ENCODE results near the gene VIT.
"Not testable (repeated sequence)": the region's sequence is repeated elsewhere in the genome, so short reads cannot be mapped to it uniquely, and the experiment has no call there.

The VIT gene

GRCh38 chr2:36678856-36679255 lies 17.7 kb upstream of the VIT start:
- DNase-seq (ENCODE audit: low read depth) = no peak

GRCh38 chr2:36680012-36680411 lies 16.5 kb upstream of the VIT start:
- DNase-seq (ENCODE audit: low read depth) = no peak

- no peak for DNase-seq (ENCODE audit: low read depth)
Measured at GRCh38 chr2:36682562-36682961, 13.9 kb upstream of the VIT start.

GRCh38 chr2:36683002-36683401 lies 13.5 kb upstream of the VIT start:
- no peak for DNase-seq (ENCODE audit: low read depth)

- DNase-seq (ENCODE audit: low read depth) = not testable (repeated sequence)
Measured at GRCh38 chr2:36688291-36688690, 8.2 kb upstream of the VIT start.

GRCh38 chr2:36689013-36689412 lies 7.5 kb upstream of the VIT start:
- DNase-seq (ENCODE audit: low read depth) = not testable (repeated sequence)

- no peak for DNase-seq (ENCODE audit: low read depth)
Measured at GRCh38 chr2:36692121-36692520, 4.4 kb upstream of the VIT start.

GRCh38 chr2:36693825-36694224 lies 2.7 kb upstream of the VIT start:
- DNase-seq (ENCODE audit: low read depth) = no peak

GRCh38 chr2:36695746-36696415 lies 626 bp upstream of the VIT start:
- peak; percentile 51 for DNase-seq (ENCODE audit: low read depth)

GRCh38 chr2:36697424-36698066 lies 1.0 kb downstream of the VIT start:
- no peak for DNase-seq (ENCODE audit: low read depth)

GRCh38 chr2:36698993-36699392 lies 2.5 kb downstream of the VIT start:
- DNase-seq (ENCODE audit: low read depth) = no peak

GRCh38 chr2:36700311-36700710 lies 3.8 kb downstream of the VIT start:
- no peak for DNase-seq (ENCODE audit: low read depth)

- DNase-seq (ENCODE audit: low read depth) = no peak
Measured at GRCh38 chr2:36701391-36701795, 4.9 kb downstream of the VIT start.

GRCh38 chr2:36701918-36702317 lies 5.4 kb downstream of the VIT start:
- no peak for DNase-seq (ENCODE audit: low read depth)

- DNase-seq (ENCODE audit: low read depth) = no peak
Measured at GRCh38 chr2:36702781-36703180, 6.3 kb downstream of the VIT start.

GRCh38 chr2:36704475-36705150 lies 8.1 kb downstream of the VIT start:
- no peak for DNase-seq (ENCODE audit: low read depth)

GRCh38 chr2:36705326-36706020 lies 9.0 kb downstream of the VIT start:
- no peak for DNase-seq (ENCODE audit: low read depth)

GRCh38 chr2:36706021-36706876 lies 9.7 kb downstream of the VIT start:
- DNase-seq (ENCODE audit: low read depth) = no peak

- DNase-seq (ENCODE audit: low read depth) = no peak
Measured at GRCh38 chr2:36707050-36707449, 10.5 kb downstream of the VIT start.

GRCh38 chr2:36708041-36708741 lies 11.7 kb downstream of the VIT start:
- peak; percentile 54 for DNase-seq (ENCODE audit: low read depth)

GRCh38 chr2:36710858-36711515 lies 14.5 kb downstream of the VIT start:
- no peak for DNase-seq (ENCODE audit: low read depth)

Data from HS-5 (cell line).